Measurements from ENCODE around the gene ZNF649.

Gene ZNF649

DNA sequence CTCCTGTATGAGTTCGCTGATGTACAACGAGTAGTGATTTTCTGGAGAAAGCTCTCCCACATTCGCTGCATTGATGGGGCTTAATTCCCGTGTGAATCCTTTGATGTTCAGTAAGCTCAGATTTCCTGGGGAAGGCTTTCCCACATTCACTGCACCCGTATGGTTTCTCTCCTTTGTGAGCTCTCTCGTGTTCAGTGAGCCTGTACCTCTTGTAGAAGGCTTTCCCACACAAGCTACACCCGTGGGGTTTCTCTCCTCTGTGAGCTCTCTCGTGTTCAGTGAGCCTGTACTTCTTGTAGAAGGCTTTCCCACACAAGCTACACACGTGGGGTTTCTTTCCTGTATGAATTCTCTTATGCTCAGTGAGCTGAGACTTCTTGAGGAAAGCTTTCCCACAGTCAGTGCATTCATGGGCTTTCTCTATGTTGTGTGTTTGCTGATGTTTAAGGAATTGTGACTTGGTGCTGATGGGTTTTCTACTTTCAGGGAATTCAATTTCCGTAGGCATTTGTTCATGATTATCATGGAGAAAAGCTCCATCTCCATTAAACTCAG, 13.5 kb downstream of the ZNF649 start:
- H3F3A ChIP-seq (ENCODE audit: low read depth), result no peaks in the 10 kb centered on the region
- no peak overlapping the region for H3K4me2 ChIP-seq (ENCODE audit: low read depth, low read length, poor library complexity, severe bottlenecking)
- peaks cover 4% of the 10 kb centered on the region for H3K27me3 ChIP-seq (ENCODE audit: insufficient read depth, low read length, poor library complexity, severe bottlenecking)
- H3K9ac ChIP-seq (ENCODE audit: low read depth, low read length, poor library complexity, severe bottlenecking), result no peak overlapping the region
- H3K4me1 ChIP-seq (ENCODE audit: insufficient read depth, low read length, poor library complexity, severe bottlenecking), result no peaks in the 10 kb centered on the region
- no peaks in the 10 kb centered on the region for H3K79me2 ChIP-seq (ENCODE audit: insufficient read depth, low read length)
- no peak overlapping the region for H3K4me3 ChIP-seq (ENCODE audit: low read length, poor library complexity, severe bottlenecking)
- TF ChIP-seq EZH2phosphoT487 (IDR thresholded peaks at IDR 0.05; ENCODE audit: borderline replicate concordance) (no peak), CTCF (conservative IDR thresholded peaks at IDR 0.05; ENCODE audit: low read length) (no peak)
- H3K36me3 ChIP-seq (ENCODE audit: insufficient read depth, low read length), result peaks cover 82% of the 10 kb centered on the region
- no peaks in the 10 kb centered on the region for H4K20me1 ChIP-seq (ENCODE audit: insufficient read depth, low read length, poor library complexity, severe bottlenecking)
- no peaks in the 10 kb centered on the region for H3K9me2 ChIP-seq (replicated peaks; ENCODE audit: low read depth, low read length)
- H3K9me3 ChIP-seq (ENCODE audit: insufficient read depth, low read depth, low read length), result peaks cover 52% of the 10 kb centered on the region; the same call in 1 of the 2 replicates
- no peak overlapping the region for H2AFZ ChIP-seq (ENCODE audit: low read length)

GRCh38 chr19:51889934-51890333, 14.9 kb downstream of the ZNF649 start:
- peaks cover 55% of the 10 kb centered on the region; the same call in 1 of the 2 replicates for H3K9me3 ChIP-seq (ENCODE audit: insufficient read depth, low read depth, low read length)
- no peak overlapping the region for H2AFZ ChIP-seq (ENCODE audit: low read length)
- no peaks in the 10 kb centered on the region for H3K4me1 ChIP-seq (ENCODE audit: insufficient read depth, low read length, poor library complexity, severe bottlenecking)
- peaks cover 75% of the 10 kb centered on the region for H3K36me3 ChIP-seq (ENCODE audit: insufficient read depth, low read length)
- H4K20me1 ChIP-seq (ENCODE audit: insufficient read depth, low read length, poor library complexity, severe bottlenecking), result no peaks in the 10 kb centered on the region
- H3K4me2 ChIP-seq (ENCODE audit: low read depth, low read length, poor library complexity, severe bottlenecking), result no peak overlapping the region
- no peaks in the 10 kb centered on the region for H3K9me2 ChIP-seq (replicated peaks; ENCODE audit: low read depth, low read length)
- H3K4me3 ChIP-seq (ENCODE audit: low read length, poor library complexity, severe bottlenecking), result no peak overlapping the region
- H3K79me2 ChIP-seq (ENCODE audit: insufficient read depth, low read length), result no peaks in the 10 kb centered on the region
- H3F3A ChIP-seq (ENCODE audit: low read depth), result no peaks in the 10 kb centered on the region
- peaks cover 4% of the 10 kb centered on the region for H3K27me3 ChIP-seq (ENCODE audit: insufficient read depth, low read length, poor library complexity, severe bottlenecking)
- no peak overlapping the region for H3K9ac ChIP-seq (ENCODE audit: low read depth, low read length, poor library complexity, severe bottlenecking)
- no peak for TF ChIP-seq CTCF (conservative IDR thresholded peaks at IDR 0.05; ENCODE audit: low read length)
- no peak for TF ChIP-seq EZH2phosphoT487 (IDR thresholded peaks at IDR 0.05; ENCODE audit: borderline replicate concordance)

DNA sequence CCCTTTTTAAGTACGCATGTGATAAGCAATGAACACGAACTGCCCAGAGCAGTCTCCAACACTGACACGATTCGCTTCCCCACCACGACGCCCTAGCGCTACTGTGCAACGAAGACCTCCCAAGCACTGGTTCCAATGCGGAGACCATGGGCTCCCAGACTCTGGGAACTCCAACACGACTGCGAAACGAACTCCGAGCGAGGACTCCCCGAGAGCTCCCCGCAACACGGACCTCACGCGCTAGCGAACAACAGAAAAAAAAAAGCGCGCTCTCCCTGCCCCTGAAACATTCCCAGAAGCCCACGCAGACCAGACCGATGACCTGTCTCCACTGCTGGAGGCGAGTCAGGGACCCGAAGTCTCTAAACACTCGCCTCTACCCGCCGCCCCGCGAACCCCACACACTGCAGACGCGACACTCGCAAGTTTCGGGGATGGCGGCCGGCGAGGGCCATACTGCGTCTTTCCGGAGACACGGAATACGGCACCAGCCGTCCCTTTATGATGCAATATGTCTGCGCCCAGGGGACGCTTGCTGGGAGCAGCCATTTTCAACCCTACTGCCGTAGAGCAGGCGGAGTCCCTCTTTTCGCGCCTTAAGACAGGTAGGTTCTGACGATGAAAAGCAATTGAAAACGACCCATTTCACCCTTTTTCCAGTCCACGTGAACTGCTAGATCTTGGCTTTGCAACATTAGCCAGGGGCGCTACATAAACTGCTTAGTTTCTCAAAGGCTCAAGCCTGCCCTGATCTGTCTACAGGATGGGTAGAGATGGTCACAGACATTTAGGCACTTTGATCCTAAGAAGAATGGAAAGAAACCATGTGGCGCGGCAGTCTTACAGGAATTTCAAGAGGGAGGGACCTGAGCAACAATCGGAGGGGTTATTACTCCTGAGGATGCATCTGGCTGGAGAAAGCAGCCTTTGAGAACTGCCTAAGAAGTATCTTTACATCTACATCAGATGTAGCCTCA, 17.0 kb downstream of the ZNF649 start, which contains the start of gene ZNF577:
TSS of gene ZNF577 (minus strand) at position 430 of the 977 bp plus-strand sequence. CDS start 7,569 bp downstream, outside the sequence.
- no peak within 1 kb of the TSS for H3K4me2 ChIP-seq (ENCODE audit: low read depth, low read length, poor library complexity, severe bottlenecking)
- H3K36me3 ChIP-seq (ENCODE audit: insufficient read depth, low read length), result peaks cover 54% of the 10 kb centered on the region
- no peaks in the 10 kb centered on the region for H3K4me1 ChIP-seq (ENCODE audit: insufficient read depth, low read length, poor library complexity, severe bottlenecking)
- no peak within 1 kb of the TSS for H3K9ac ChIP-seq (ENCODE audit: low read depth, low read length, poor library complexity, severe bottlenecking)
- no peak within 1 kb of the TSS for H2AFZ ChIP-seq (ENCODE audit: low read length)
- H3K79me2 ChIP-seq (ENCODE audit: insufficient read depth, low read length), result no peaks in the 10 kb centered on the region
- H3K9me2 ChIP-seq (replicated peaks; ENCODE audit: low read depth, low read length), result no peaks in the 10 kb centered on the region
- peaks cover 4% of the 10 kb centered on the region for H3K27me3 ChIP-seq (ENCODE audit: insufficient read depth, low read length, poor library complexity, severe bottlenecking)
- no peaks in the 10 kb centered on the region for H4K20me1 ChIP-seq (ENCODE audit: insufficient read depth, low read length, poor library complexity, severe bottlenecking)
- no peak within 1 kb of the TSS for H3K4me3 ChIP-seq (ENCODE audit: low read length, poor library complexity, severe bottlenecking)
- TF ChIP-seq CTCF (conservative IDR thresholded peaks at IDR 0.05; ENCODE audit: low read length) (no peak), EZH2phosphoT487 (IDR thresholded peaks at IDR 0.05; ENCODE audit: borderline replicate concordance) (no peak)
- H3F3A ChIP-seq (ENCODE audit: low read depth), result no peaks in the 10 kb centered on the region
- peaks cover 46% of the 10 kb centered on the region; the same call in 1 of the 2 replicates for H3K9me3 ChIP-seq (ENCODE audit: insufficient read depth, low read depth, low read length)

Data from Loucy (cell line).